HCT116 (cell line): ENCODE data around the gene OPN1MW3. TPM values are rescaled to one million over a fixed set of nuclear protein-coding genes. Genes with fewer than 3 reads are reported as not detected.

Experiments used
- ATAC-seq: fragments of 200-7000 bp; cut with Tn5 transposase; 2 replicates; pipeline ENCODE4 v1.9.1; 2020; ENCODE audit warnings: mild to moderate bottlenecking, moderate library complexity
- BruUV-seq: library from RNA; stranded (reverse); fragments of 400-500 nt; replicated peaks from 2 replicates; lab custom pipeline; 2021; lab: Mats Ljungman, UMichigan
- CTCF ChIA-PET: fragments of 300-600 bp; sonication (Branson Sonifier 250); formaldehyde crosslinking; loops from one replicate; lab custom pipeline; 2021; ENCODE audit warnings: antibody characterized with exemption; lab: Charles Lee
- POLR2A ChIA-PET: fragments of 300-600, 350-600 bp; sonication (Branson Sonifier 250); formaldehyde crosslinking; loops from one replicate; lab custom pipeline; 2021; ENCODE audit warnings: antibody characterized with exemption; lab: Charles Lee
- RAD21 ChIA-PET, 2 experiments: fragments of 300-600 bp; sonication (Branson Sonifier 250); formaldehyde crosslinking; loops; one replicate each; lab custom pipeline; 2023; ENCODE audit warnings: low total read pairs in 2 of 2; ENCODE audit not compliant: uncharacterized antibody in 2 of 2, unreplicated experiment in 2 of 2, low non-redundant PET in 1 of 2; lab: Charles Lee
- DNase-seq: peaks from one replicate; pipeline ENCODE4 v3.0.0-alpha.2; 2010; ENCODE audit warnings: low read depth, low spot score
- H2AFZ ChIP-seq: fragments of 200-600 bp; shearing (Covaris generic), sonication (generic); 2 replicates; pipeline ENCODE4 v1.6.1; 2017; ENCODE audit warnings: low read depth, mixed run types, mixed read lengths, antibody characterized with exemption, low read length; ENCODE audit not compliant: poor library complexity, severe bottlenecking
- H3K27ac ChIP-seq: 2 replicates; pipeline ENCODE4 v1.5.1; 2012; ENCODE audit warnings: low read depth, low read length
- H3K27me3 ChIP-seq: fragments of 200-600 bp; sonication (generic); 2 replicates; pipeline ENCODE4 v1.6.1; 2016; ENCODE audit warnings: mixed run types, low read length, mixed read lengths; ENCODE audit not compliant: insufficient read depth
- H3K36me3 ChIP-seq, 2 experiments: fragments of 200-500 bp in 1 of 2; fragments of 200-600 bp in 1 of 2; sonication (Bioruptor generic) in 1 of 2; sonication (generic) in 1 of 2; 2 replicates each; pipeline versions ENCODE4 v1.5.1 to v1.6.1; 2014 to 2016; ENCODE audit warnings: low read length in 2 of 2, inconsistent platforms in 1 of 2, mixed read lengths in 1 of 2, mixed run types in 1 of 2; ENCODE audit not compliant: insufficient read depth in 2 of 2, control insufficient read depth in 1 of 2
- H3K4me1 ChIP-seq, 2 experiments: fragments of 200-600 bp in 1 of 2; sonication (generic) in 1 of 2; 2 replicates each; pipeline versions ENCODE4 v1.5.1 to v1.6.1; 2012 to 2017; ENCODE audit warnings: low read length in 2 of 2, inconsistent platforms in 1 of 2, mild to moderate bottlenecking in 1 of 2, mixed read lengths in 1 of 2, mixed run types in 1 of 2, moderate library complexity in 1 of 2; ENCODE audit not compliant: insufficient read depth in 2 of 2, control insufficient read depth in 1 of 2
- H3K4me2 ChIP-seq: fragments of 200-600 bp; sonication (generic); 2 replicates; pipeline ENCODE4 v1.6.1; 2017; ENCODE audit warnings: mixed run types, low read length, mixed read lengths
- H3K4me3 ChIP-seq, 2 experiments: fragments of 200-600 bp in 1 of 2; sonication (generic) in 1 of 2; replicated peaks in 1 of 2; 2 replicates each; pipeline ENCODE4 v1.5.1; 2011 to 2016; ENCODE audit warnings: low read length in 2 of 2, control low read depth in 1 of 2, low read depth in 1 of 2, mild to moderate bottlenecking in 1 of 2, mixed read lengths in 1 of 2, mixed run types in 1 of 2
- H3K79me2 ChIP-seq: fragments of 200-600 bp; sonication (generic); 2 replicates; pipeline ENCODE4 v1.6.1; 2017; ENCODE audit warnings: mild to moderate bottlenecking, mixed run types, low read length, moderate library complexity, mixed read lengths; ENCODE audit not compliant: insufficient read depth
- H3K9ac ChIP-seq: fragments of 200-600 bp; sonication (generic); 2 replicates; pipeline ENCODE4 v1.6.1; 2016; ENCODE audit warnings: low read length, mixed read lengths
- H3K9me2 ChIP-seq: fragments of 200-600 bp; sonication (generic), shearing (Covaris generic); 2 replicates; pipeline ENCODE4 v1.6.1; 2017; ENCODE audit warnings: mixed run types, mild to moderate bottlenecking, moderate library complexity; ENCODE audit not compliant: insufficient read depth
- H3K9me3 ChIP-seq, 2 experiments: fragments of 200-500 bp in 1 of 2; fragments of 200-600 bp in 1 of 2; sonication (Bioruptor generic) in 1 of 2; sonication (generic) in 1 of 2; 2 replicates each; pipeline ENCODE4 v1.6.1; 2014 to 2017; ENCODE audit warnings: low read length in 2 of 2, mixed read lengths in 2 of 2, inconsistent platforms in 1 of 2, low read depth in 1 of 2, mild to moderate bottlenecking in 1 of 2, mixed run types in 1 of 2, moderate library complexity in 1 of 2; ENCODE audit not compliant: control insufficient read depth in 1 of 2, insufficient read depth in 1 of 2
- H4K20me1 ChIP-seq: fragments of 200-600 bp; sonication (generic), shearing (Covaris generic); 2 replicates; pipeline ENCODE4 v1.6.1; 2017; ENCODE audit warnings: mixed run types, mild to moderate bottlenecking, moderate library complexity; ENCODE audit not compliant: insufficient read depth
- CBX3 ChIP-seq: IDR thresholded peaks from 2 replicates; pipeline ENCODE4 v1.6.1; 2012; ENCODE audit warnings: low read depth
- EGR1 ChIP-seq: IDR thresholded peaks from 2 replicates; pipeline ENCODE4 v1.6.1; 2012; ENCODE audit warnings: low read depth
- ELF1 ChIP-seq: IDR thresholded peaks from 2 replicates; pipeline ENCODE4 v1.6.1; 2012; ENCODE audit warnings: low read depth, borderline replicate concordance
- JUND ChIP-seq: IDR thresholded peaks from 2 replicates; pipeline ENCODE4 v1.6.1; 2012
- RAD21 ChIP-seq: IDR thresholded peaks from 2 replicates; pipeline ENCODE4 v1.6.1; 2012; ENCODE audit warnings: low read depth, mild to moderate bottlenecking
- SP1 ChIP-seq: IDR thresholded peaks from 2 replicates; pipeline ENCODE4 v1.6.1; 2012; ENCODE audit warnings: low read depth
- TCF7L2 ChIP-seq: IDR thresholded peaks from 2 replicates; pipeline ENCODE4 v1.7.0; 2011; ENCODE audit warnings: borderline replicate concordance, inconsistent platforms; ENCODE audit not compliant: insufficient read depth, insufficient read length; ENCODE audit errors: extremely low read depth
- YY1 ChIP-seq: IDR thresholded peaks from 2 replicates; pipeline ENCODE4 v1.6.1; 2011; ENCODE audit warnings: low read length, low read depth, moderate library complexity, mild to moderate bottlenecking; ENCODE audit not compliant: insufficient replicate concordance; ENCODE audit errors: extremely low read depth
- ZFX ChIP-seq: fragments of 450-650 bp; IDR thresholded peaks from 2 replicates; pipeline ENCODE4 v1.6.1; 2017
- ZNF274 ChIP-seq: fragments of 200-500 bp; sonication (Bioruptor generic); IDR thresholded peaks from 2 replicates; pipeline ENCODE4 v1.6.1; 2014; ENCODE audit warnings: mild to moderate bottlenecking, low read depth, low read length, inconsistent platforms
- intact Hi-C: fragments of 100-400 bp; cut with micrococcal nuclease; formaldehyde crosslinking; loops from 2 replicates; pipeline ENCODE4 v1.10.0; 2022
- total RNA-seq: library from RNA; stranded (reverse); gene quantifications from one replicate; pipeline ENCODE4 v1.2.1, GENCODE V29; 2021; ENCODE audit not compliant: unreplicated experiment
- TF ChIP-seq, protein P1 (sequence below), 3 experiments: fragments of 200-600 bp in 1 of 3; sonication (generic) in 1 of 3; IDR thresholded peaks in 2 of 3; conservative IDR thresholded peaks in 1 of 3; 2 replicates each; pipeline ENCODE4 v1.5.1; 2012 to 2017; ENCODE audit warnings: low read depth in 2 of 3, low read length in 2 of 3, antibody characterized with exemption in 1 of 3, borderline replicate concordance in 1 of 3, control low read depth in 1 of 3, mild to moderate bottlenecking in 1 of 3, mixed read lengths in 1 of 3, mixed run types in 1 of 3, moderate library complexity in 1 of 3; ENCODE audit not compliant: insufficient read depth in 1 of 3

The OPN1MW3 gene
- total RNA-seq, 1 experiment from 2014 or later: not detected

DNA sequence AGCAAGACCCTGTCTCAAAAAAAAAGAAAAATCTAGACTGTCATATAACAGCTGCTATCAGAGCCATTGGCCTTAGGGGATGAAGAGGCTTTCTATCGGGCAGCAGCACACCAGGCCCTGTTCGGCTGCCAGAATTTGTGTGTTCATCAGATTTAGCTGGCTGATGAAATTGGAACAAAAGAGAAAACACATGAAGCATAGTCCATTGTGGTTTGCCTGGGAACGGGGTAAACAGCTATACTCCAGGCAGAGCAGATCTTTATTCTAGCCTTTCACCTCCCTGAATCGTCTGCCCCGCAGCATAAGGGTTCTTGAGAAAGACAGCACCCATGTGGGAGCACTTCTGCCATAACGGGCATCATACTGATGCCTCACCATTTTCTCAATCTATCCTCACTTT is 49.8 kb downstream of the OPN1MW3 start:
- Histone ChIP-seq H3K4me3 (no peak overlapping the region), H3K9me2 (no peaks in the 10 kb centered on the region), H3K79me2 (no peaks in the 10 kb centered on the region), H3K4me2 (no peak overlapping the region), H3K4me1 (0 out of 4 replicates have a peak, but pooled peaks cover 0 to 4% of the 10 kb centered on the region in 2 experiments), H3K9ac (no peak overlapping the region), H2AFZ (no peak overlapping the region), H3K36me3 (no peaks in the 10 kb centered on the region), H4K20me1 (no peaks in the 10 kb centered on the region), H3K9me3 (no peaks in the 10 kb centered on the region), H3K27ac (no peak overlapping the region), H3K27me3 (no peaks in the 10 kb centered on the region)
- ATAC-seq: no peak
- ChIA-PET POLR2A (no interaction called here), RAD21 (no interaction called here), CTCF (interaction anchor here (0.6 kb wide), 1 partner anchor 64 kb away, joined by 3 read pairs; no protein-coding TSS in a partner anchor)
- BruUV-seq: no TSS peak
- intact Hi-C loops: no loop called here
- no peak for DNase-seq
- no peak for TF ChIP-seq RAD21
- no peak for TF ChIP-seq SP1
- no peak for TF ChIP-seq EGR1
- no peak for TF ChIP-seq JUND
- TF ChIP-seq, protein P1, sequence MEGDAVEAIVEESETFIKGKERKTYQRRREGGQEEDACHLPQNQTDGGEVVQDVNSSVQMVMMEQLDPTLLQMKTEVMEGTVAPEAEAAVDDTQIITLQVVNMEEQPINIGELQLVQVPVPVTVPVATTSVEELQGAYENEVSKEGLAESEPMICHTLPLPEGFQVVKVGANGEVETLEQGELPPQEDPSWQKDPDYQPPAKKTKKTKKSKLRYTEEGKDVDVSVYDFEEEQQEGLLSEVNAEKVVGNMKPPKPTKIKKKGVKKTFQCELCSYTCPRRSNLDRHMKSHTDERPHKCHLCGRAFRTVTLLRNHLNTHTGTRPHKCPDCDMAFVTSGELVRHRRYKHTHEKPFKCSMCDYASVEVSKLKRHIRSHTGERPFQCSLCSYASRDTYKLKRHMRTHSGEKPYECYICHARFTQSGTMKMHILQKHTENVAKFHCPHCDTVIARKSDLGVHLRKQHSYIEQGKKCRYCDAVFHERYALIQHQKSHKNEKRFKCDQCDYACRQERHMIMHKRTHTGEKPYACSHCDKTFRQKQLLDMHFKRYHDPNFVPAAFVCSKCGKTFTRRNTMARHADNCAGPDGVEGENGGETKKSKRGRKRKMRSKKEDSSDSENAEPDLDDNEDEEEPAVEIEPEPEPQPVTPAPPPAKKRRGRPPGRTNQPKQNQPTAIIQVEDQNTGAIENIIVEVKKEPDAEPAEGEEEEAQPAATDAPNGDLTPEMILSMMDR (IDR thresholded peaks at IDR 0.05 in 2 of 3, conservative IDR thresholded peaks at IDR 0.05 in 1 of 3; ENCODE audit: borderline replicate concordance in 1 of 3, insufficient read depth in 1 of 3, low read depth in 2 of 3, low read length in 2 of 3): no peak
- no peak for TF ChIP-seq ZFX
- TF ChIP-seq TCF7L2: no peak
- TF ChIP-seq YY1: no peak
- no peak for TF ChIP-seq CBX3
- no peak for TF ChIP-seq ELF1
- no peak for TF ChIP-seq ZNF274
